Activated CD4-positive, CD25-positive, alpha-beta regulatory T cell treated with anti-CD3 and anti-CD28 coated beads, Interleukin-2, amount 50 U/mL, for 24 hours (primary cell): ENCODE results near the gene PARS2.

Experiments used
- ATAC-seq, 2 donors: fragments of 150-1000 bp; cut with Tn5 transposase; one replicate each; pipeline ENCODE4 v1.10.0; 2021; ENCODE audit warnings: mild to moderate bottlenecking in 1 of 2, moderate library complexity in 1 of 2

Gene PARS2

GRCh38 chr1:54723985-54724384 is 40.3 kb downstream of the PARS2 start:
- ATAC-seq, result no peak

DNA sequence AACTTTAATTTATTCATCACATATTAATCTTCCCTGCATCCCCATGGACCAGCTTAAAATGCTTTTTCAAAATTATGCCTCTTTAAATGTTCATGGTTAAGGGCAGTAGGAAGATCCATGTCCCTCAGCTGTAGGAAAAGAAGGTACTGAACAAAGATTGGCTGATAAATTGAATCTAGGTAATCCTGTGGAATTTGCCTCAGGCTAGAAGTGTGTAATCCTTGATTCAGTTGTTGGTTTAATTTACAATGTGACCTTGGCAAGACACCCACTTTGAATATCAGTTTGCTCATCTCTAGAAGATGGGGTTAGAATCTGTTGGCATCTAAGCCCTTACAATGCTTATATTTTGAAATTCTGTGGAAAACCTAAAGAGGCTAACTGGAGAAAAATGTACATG is 42.6 kb downstream of the PARS2 start:
- ATAC-seq, result no peak

DNA sequence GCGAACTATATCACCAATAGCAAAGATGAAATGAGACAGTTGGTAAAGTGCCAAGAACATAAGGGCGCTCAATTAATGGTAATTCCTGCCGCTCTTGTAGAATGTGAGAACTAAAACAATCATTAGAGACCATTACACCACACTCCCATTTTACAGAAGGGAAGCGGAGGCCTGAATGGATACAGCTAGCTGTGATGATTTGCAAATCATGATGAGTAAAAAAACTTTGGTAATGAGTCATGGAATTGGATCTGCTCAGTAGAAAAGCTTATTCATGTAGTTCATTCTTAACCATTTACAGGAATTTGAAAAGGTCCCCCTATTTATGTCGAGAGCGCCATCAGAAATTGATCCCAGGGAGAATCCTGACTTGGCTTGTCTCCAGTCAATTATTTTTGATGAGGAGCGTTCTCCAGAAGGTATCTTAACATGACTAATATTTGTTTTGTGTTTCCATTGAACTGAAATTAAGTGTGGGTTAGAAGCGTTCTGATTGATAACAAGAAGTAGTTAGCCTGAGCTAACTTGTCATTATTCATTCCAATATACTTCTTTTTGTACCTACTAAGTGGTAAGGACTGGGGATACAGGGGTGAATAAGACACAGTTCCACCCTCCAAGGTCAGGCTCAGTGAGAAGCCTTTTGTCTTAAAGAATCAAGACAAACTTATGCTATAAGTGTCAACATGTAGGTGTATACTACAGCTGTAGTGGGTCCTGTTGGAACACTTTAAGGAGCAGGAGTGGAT is 47.9 kb downstream of the PARS2 start:
- peak; percentile 64 to 66 for ATAC-seq

DNA sequence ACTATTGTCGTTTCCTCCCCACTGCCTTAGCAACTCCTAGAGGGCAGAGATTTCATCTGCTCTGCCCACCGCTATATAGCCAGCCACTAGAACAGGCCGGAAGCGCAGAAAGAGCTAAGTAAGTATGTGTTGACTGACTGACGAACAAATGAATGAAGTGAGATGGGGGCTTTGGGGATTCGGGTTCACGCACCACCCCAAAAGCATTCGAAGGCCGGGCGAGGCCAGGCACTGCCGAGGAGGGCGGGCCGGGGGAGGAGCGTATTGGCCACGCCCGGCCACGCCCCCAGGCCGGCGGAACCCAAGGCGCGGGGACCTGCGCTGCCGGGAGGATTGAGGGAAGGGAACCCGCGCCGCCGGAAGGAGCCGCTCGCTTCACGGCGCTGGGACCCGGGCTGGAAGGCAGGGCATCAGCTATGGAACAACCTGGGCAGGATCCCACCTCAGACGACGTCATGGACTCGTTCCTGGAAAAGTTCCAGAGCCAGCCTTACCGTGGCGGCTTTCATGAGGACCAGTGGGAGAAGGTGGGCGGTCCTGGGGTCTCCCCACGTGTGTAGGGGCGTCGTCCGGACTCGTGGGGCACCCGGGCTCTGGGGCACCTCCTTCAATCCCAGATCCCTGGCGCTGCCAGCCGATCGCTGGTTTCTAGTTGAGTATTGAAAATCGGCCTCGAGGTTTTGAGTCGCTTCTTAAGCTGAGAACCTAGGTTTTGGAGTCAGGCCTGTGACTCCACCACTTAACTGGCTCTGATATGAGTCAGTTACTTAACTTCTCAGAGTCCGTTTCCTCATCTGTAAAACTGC is 48.6 kb downstream of the PARS2 start, which contains the start of gene TTC4:
TSS of gene TTC4 (plus strand) at position 369 of the 806 bp plus-strand sequence. CDS start at position 417, 48 bp downstream.
- peak; percentile 88 to 91 for ATAC-seq

DNA sequence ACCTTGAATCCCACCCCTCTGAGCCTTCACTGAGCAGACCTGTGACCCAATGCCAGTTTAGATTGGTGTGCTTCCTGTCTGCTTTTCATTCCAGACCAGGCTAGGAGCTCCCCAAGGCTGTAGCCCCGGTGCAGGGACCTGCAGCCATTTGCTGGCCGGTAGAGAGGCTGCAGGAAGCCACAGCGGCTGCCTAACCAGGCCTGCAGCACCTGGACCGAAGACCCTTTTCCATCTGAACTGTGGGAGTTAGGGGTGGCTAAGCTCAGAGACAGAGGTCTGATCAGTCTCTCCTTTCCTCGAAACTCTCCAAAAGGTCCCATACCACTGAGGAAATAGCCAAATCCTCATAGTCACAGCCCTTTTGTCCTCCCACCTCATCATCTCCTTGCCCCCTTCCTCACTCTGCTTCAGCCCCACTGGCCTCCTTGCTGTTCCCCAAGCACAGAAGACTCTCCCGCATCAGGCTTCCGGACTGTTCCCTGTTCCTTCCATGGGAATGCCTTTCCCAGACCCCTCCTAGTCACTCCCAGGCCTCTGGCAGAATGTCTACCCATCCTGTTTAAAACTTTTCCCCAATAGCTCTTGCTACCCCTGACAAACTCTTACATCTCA is 49.3 kb downstream of the PARS2 start:
- no peak for ATAC-seq

- ATAC-seq, result no peak
These were observed 52.8 kb downstream of the PARS2 start for GRCh38 chr1:54711536-54711935.

- ATAC-seq, result no peak
These were observed 53.5 kb downstream of the PARS2 start for GRCh38 chr1:54710841-54711240.

DNA sequence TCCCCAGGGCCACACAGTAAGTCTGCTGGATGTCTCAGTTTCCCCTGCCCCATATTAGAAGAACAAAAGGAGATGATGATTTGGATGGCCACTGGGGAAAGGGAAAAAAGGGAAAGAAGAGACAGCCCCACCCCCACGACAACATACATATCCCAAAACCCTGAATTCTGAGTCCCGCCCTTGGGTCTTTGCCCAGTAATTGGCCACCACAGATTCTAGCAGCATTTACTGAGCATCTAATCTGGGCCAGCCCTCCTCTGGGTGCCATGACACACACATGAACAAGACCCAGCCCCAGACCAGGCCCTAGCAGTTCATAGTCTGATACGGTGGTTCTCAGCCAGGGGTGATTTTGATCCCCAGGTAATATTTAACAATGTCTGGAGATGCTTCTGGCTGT is 53.9 kb downstream of the PARS2 start:
- ATAC-seq, result no peak

DNA sequence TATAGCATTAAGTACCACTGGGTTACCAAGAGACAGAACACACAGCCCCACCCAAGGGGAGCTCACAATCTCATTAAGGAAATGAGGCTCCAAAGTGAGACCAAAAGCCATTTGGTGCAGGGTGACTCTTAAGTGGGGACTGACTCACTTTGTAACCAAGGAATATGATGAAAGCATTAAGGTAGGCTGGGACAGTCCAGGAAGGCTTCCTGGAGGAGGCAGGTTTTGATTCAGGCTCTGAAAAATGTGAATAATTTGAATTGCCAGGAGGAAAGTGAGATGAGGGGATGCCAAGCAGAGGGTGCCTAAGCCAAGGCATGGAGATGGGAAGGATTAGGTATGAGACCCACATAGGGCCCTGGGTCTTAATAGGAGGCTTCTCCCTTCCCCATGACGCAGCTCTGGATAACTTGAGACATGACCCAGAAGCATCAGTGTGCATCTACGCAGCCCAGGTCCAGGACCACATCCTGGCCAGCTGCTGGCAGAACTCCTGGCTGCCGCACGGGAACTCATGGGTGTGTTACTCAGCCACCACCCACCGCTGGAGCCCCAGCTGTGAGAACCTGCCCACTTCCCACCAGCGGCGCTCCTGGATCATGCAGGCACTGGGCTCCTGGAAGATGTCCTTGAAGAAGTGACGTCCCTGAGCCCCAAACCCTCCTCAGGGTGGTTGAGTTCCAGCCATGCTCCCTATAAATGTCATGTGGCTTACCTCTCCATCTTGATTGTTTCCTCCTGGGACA is 54.6 kb downstream of the PARS2 start:
- no peak for ATAC-seq

- no peak for ATAC-seq
These were observed 55.9 kb downstream of the PARS2 start for GRCh38 chr1:54708385-54708784.
